ENCODE measurements around the gene TARS1.

The TARS1 gene

GRCh38 chr5:33441241-33442177, 744 bp downstream of the TARS1 start:
- peak; percentile 1 to 20 for DNase-seq

GRCh38 chr5:33444542-33444941, 3.8 kb downstream of the TARS1 start:
- DNase-seq = no peak

GRCh38 chr5:33445798-33446197, 5.0 kb downstream of the TARS1 start:
- DNase-seq = no peak

GRCh38 chr5:33448118-33448517, 7.4 kb downstream of the TARS1 start:
- no peak for DNase-seq

- no peak for DNase-seq
Observed at GRCh38 chr5:33457126-33457525, 16.4 kb downstream of the TARS1 start.

GRCh38 chr5:33457817-33458216, 17.1 kb downstream of the TARS1 start:
- DNase-seq = no peak

GRCh38 chr5:33460210-33460609, 19.4 kb downstream of the TARS1 start:
- DNase-seq = no peak

- no peak for DNase-seq
Observed at GRCh38 chr5:33462456-33462855, 21.7 kb downstream of the TARS1 start.

- no peak for DNase-seq
Observed at GRCh38 chr5:33465120-33465519, 24.4 kb downstream of the TARS1 start.

- no peak for DNase-seq
Observed at GRCh38 chr5:33468775-33469435, 28.1 kb downstream of the TARS1 start.

- no peak for DNase-seq
Observed at GRCh38 chr5:33470544-33470943, 29.8 kb downstream of the TARS1 start.

GRCh38 chr5:33472805-33473409, 32.1 kb downstream of the TARS1 start:
- DNase-seq = no peak

GRCh38 chr5:33474004-33474403, 33.2 kb downstream of the TARS1 start:
- no peak for DNase-seq

GRCh38 chr5:33474931-33475499, 34.2 kb downstream of the TARS1 start:
- DNase-seq = no peak

- no peak for DNase-seq
Observed at GRCh38 chr5:33475706-33476105, 34.9 kb downstream of the TARS1 start.

- DNase-seq = no peak
Observed at GRCh38 chr5:33476992-33477391, 36.2 kb downstream of the TARS1 start.

GRCh38 chr5:33477816-33478215, 37.1 kb downstream of the TARS1 start:
- no peak for DNase-seq

GRCh38 chr5:33479311-33479710, 38.5 kb downstream of the TARS1 start:
- no peak for DNase-seq

- no peak for DNase-seq
Observed at GRCh38 chr5:33480876-33481275, 40.1 kb downstream of the TARS1 start.

- no peak for DNase-seq
Observed at GRCh38 chr5:33482335-33482734, 41.6 kb downstream of the TARS1 start.

GRCh38 chr5:33487236-33487635, 46.5 kb downstream of the TARS1 start:
- no peak for DNase-seq

GRCh38 chr5:33488558-33489355, 48.0 kb downstream of the TARS1 start:
- no peak for DNase-seq

All from CD4-positive, alpha-beta T cell treated with Interleukin-1 beta for 1 hour (primary cell).